OCI-LY3 (cell line): ENCODE measurements around the gene AP4S1.

Source experiments
- H2AFZ ChIP-seq: fragments of 200-600, 300-600 bp; shearing (Covaris generic); 2 replicates; pipeline ENCODE4 v1.6.0; 2014; ENCODE audit warnings: antibody characterized with exemption, low read depth, low read length
- H3K27ac ChIP-seq: fragments of 200-600, 300-600 bp; sonication (generic); 2 replicates; pipeline ENCODE4 v1.5.1; 2014; ENCODE audit warnings: mild to moderate bottlenecking, low read length, moderate library complexity, mixed read lengths
- H3K27me3 ChIP-seq: fragments of 200-600, 300-600 bp; sonication (generic); 2 replicates; pipeline ENCODE4 v1.6.1; 2014; ENCODE audit warnings: low read depth, low read length, mixed read lengths
- H3K36me3 ChIP-seq: fragments of 200-600, 300-600 bp; sonication (generic); replicated peaks from 2 replicates; pipeline ENCODE3; 2014; ENCODE audit warnings: low read depth, low read length, mixed read lengths
- H3K4me1 ChIP-seq: fragments of 300-600, 200-600 bp; sonication (generic); 2 replicates; pipeline ENCODE4 v1.6.1; 2014; ENCODE audit warnings: low read length, mixed read lengths
- H3K4me2 ChIP-seq: fragments of 200-600, 300-600 bp; sonication (generic); 2 replicates; pipeline ENCODE4 v1.6.1; 2014; ENCODE audit warnings: low read length, mixed read lengths
- H3K4me3 ChIP-seq: fragments of 300-600, 200-600 bp; sonication (generic); 2 replicates; pipeline ENCODE4 v1.5.1; 2014; ENCODE audit warnings: antibody characterized with exemption, mild to moderate bottlenecking, low read length, moderate library complexity
- H3K79me2 ChIP-seq: fragments of 300-600, 200-600 bp; shearing (Covaris generic); 2 replicates; pipeline ENCODE4 v1.6.1; 2014; ENCODE audit warnings: mild to moderate bottlenecking, low read length, mixed read lengths
- H3K9ac ChIP-seq: fragments of 300-600, 200-600 bp; shearing (Covaris generic); 2 replicates; pipeline ENCODE4 v1.6.0; 2014; ENCODE audit warnings: mild to moderate bottlenecking, low read length, moderate library complexity
- H3K9me3 ChIP-seq: fragments of 200-600, 300-600 bp; shearing (Covaris generic); 2 replicates; pipeline ENCODE4 v1.6.1; 2014; ENCODE audit warnings: low read length, mixed read lengths; ENCODE audit not compliant: insufficient read depth
- H4K20me1 ChIP-seq: fragments of 200-600, 300-600 bp; sonication (generic); 2 replicates; pipeline ENCODE4 v1.6.1; 2016; ENCODE audit warnings: low read length, mixed read lengths; ENCODE audit not compliant: insufficient read depth
- CTCF ChIP-seq: fragments of 200-600, 300-600 bp; sonication (generic); IDR thresholded peaks from 2 replicates; pipeline ENCODE4 v1.5.1; 2014; ENCODE audit warnings: antibody characterized with exemption, low read length, low read depth
- EZH2phosphoT487 ChIP-seq: fragments of 200-600 bp; shearing (Covaris generic); IDR thresholded peaks from 2 replicates; pipeline ENCODE4 v1.6.1; 2018; ENCODE audit warnings: antibody characterized with exemption, mixed run types, low read depth

Gene AP4S1

DNA sequence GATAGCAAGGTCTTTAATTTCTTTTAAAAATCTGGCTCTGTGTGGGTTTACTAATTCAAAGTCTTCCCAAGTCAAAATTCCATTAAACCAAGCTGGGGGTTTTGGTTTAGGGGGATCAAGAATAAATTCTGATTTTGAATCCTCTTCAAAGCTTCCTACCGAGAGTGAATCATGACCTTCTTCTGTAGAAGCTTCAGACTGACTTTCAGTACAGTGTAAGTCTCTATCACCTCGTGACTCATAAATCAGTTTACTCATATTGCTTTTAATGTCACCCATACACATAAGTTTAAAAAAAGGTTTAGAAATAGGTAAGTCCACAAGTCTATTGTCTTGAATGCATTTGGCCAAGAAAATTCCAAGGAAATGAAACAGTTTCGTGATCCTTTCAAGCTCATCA is 81.3 kb downstream of the AP4S1 start:
- no peak overlapping the region for H3K27ac ChIP-seq
- no peak overlapping the region for H3K9ac ChIP-seq
- no peaks in the 10 kb centered on the region for H3K79me2 ChIP-seq
- TF ChIP-seq EZH2phosphoT487: no peak
- TF ChIP-seq CTCF: no peak
- no peaks in the 10 kb centered on the region for H3K4me1 ChIP-seq
- H3K4me3 ChIP-seq: no peak overlapping the region
- H3K9me3 ChIP-seq: no peaks in the 10 kb centered on the region
- no peak overlapping the region for H3K4me2 ChIP-seq
- peaks cover 61% of the 10 kb centered on the region for H3K36me3 ChIP-seq
- no peaks in the 10 kb centered on the region for H3K27me3 ChIP-seq
- no peak overlapping the region for H2AFZ ChIP-seq
- no peaks in the 10 kb centered on the region for H4K20me1 ChIP-seq

DNA sequence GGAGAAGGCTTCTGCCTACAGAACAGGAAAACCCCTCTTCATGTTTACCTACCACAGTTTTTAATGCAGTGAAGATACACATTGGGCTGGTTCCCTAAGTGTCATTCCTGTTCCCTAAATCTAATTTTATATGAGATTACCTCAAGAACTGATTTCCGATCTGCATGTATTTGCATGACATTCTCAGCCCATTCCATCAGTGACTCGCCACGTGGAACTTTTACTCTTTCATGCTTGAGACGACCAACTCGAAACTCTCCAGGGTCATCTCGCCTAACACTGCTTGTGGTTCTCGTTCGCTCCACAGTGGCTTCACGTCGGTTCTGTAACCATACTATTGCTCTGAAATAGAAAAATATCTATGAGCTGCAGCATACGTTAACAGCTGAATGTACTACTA is 83.8 kb downstream of the AP4S1 start:
- Histone ChIP-seq H3K36me3 (peaks cover 61% of the 10 kb centered on the region), H3K9ac (no peak overlapping the region), H3K4me3 (no peak overlapping the region), H2AFZ (no peak overlapping the region), H3K4me2 (no peak overlapping the region), H3K27me3 (no peaks in the 10 kb centered on the region), H3K4me1 (no peaks in the 10 kb centered on the region), H3K27ac (no peak overlapping the region), H3K79me2 (no peaks in the 10 kb centered on the region), H4K20me1 (no peaks in the 10 kb centered on the region), H3K9me3 (no peaks in the 10 kb centered on the region)
- TF ChIP-seq EZH2phosphoT487 (no peak), CTCF (no peak)

GRCh38 chr14:31110872-31111271 is 85.4 kb downstream of the AP4S1 start:
- TF ChIP-seq CTCF (no peak), EZH2phosphoT487 (no peak)
- Histone ChIP-seq H3K79me2 (no peaks in the 10 kb centered on the region), H4K20me1 (no peaks in the 10 kb centered on the region), H3K9ac (no peak overlapping the region), H3K36me3 (peaks cover 55% of the 10 kb centered on the region), H3K4me2 (no peak overlapping the region), H3K27me3 (no peaks in the 10 kb centered on the region), H3K4me3 (no peak overlapping the region), H2AFZ (no peak overlapping the region), H3K27ac (no peak overlapping the region), H3K9me3 (no peaks in the 10 kb centered on the region), H3K4me1 (no peaks in the 10 kb centered on the region)

GRCh38 chr14:31113794-31114193 is 88.3 kb downstream of the AP4S1 start:
- H3K9me3 ChIP-seq: no peaks in the 10 kb centered on the region
- no peaks in the 10 kb centered on the region for H3K79me2 ChIP-seq
- H3K27me3 ChIP-seq: no peaks in the 10 kb centered on the region
- no peak overlapping the region for H3K27ac ChIP-seq
- no peak overlapping the region for H3K9ac ChIP-seq
- TF ChIP-seq CTCF: no peak
- no peak for TF ChIP-seq EZH2phosphoT487
- H3K4me3 ChIP-seq: no peak overlapping the region
- no peak overlapping the region for H3K4me2 ChIP-seq
- peaks cover 43% of the 10 kb centered on the region for H3K36me3 ChIP-seq
- H2AFZ ChIP-seq: no peak overlapping the region
- H4K20me1 ChIP-seq: no peaks in the 10 kb centered on the region
- no peaks in the 10 kb centered on the region for H3K4me1 ChIP-seq
